HG03064 (cell line): Measurements from ENCODE around the gene VRK2.
"Not testable (repeated sequence)": the region's sequence is repeated elsewhere in the genome, so short reads cannot be mapped to it uniquely, and the experiment has no call there.

Experiments
- ATAC-seq: cut with Tn5 transposase; IDR thresholded peaks from one replicate; pipeline ENCODE4 v1.9.1; 2021; ENCODE audit warnings: low read depth; ENCODE audit not compliant: unreplicated experiment

Gene VRK2

DNA sequence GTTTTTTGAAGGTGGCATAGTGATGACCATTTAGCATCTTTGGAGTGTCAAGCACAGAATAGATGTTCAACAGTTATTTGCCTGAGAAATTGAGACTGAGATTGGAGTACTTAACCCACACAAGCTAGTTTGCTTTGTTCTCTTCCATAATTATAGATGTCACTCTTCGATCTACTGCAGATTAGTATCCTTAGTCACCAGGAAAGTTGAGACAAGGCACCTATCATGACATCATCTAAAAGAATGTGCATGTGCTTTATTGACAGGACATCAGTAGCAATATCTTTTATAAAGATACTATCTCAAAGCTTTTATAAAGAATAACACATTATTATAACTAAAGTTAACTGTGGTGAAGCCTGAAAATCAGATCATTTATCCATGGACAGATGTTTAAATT is 6.4 kb downstream of the VRK2 start:
- ATAC-seq, result no peak

DNA sequence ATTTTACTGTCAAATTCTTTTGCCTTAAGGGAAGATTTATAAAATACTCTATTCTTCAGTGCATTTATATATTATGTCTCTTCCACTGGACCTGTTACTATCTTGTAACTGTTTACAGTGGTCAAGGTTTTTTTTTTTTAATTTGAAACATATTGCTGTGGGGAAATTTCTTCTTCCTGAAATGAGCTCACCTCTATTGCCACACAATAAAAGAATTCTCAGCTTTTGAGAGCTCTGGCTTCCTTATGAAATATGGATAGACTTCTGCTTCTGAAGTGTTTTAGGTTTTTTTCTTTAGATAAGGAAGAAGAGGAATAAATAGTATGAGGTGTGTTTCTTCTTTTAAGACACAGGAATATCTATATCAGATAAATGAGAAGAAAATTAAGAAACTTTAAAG is 7.7 kb downstream of the VRK2 start:
- no peak for ATAC-seq

DNA sequence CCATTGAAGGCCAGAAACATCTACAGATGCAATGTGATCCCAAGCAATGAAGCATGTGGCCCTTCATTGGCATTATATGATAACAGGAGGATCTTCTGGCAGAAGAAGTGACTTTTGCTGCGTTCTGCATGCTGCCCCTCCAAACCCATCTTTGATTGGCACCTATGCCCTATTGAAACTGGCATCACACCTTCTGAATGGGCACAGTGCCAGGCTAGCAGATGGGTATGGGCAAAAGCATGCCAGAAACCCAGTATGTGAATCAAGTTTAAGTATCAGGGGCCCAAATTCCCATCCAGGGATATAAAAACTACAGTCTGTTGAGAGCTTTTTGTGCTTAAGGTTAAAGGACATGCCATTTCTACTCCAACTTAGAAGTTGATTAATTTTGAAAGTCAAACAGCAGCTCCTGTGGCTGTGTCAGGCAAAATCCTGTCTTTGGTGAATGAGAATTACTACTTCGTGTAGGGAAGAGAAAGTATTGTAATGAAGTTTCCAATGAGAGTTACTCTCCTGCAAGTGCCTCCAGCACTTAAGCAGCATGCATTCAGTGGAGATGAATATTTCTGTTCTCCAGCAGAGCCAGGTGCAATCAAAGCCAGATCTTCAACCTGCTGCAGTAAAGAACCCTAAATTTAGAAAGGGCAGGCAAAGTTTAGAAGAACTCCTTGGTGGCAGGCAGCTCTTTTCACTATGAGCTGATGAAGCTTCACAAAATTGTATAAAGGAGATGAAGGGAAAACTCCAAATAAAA is 8.6 kb downstream of the VRK2 start:
- no peak for ATAC-seq

DNA sequence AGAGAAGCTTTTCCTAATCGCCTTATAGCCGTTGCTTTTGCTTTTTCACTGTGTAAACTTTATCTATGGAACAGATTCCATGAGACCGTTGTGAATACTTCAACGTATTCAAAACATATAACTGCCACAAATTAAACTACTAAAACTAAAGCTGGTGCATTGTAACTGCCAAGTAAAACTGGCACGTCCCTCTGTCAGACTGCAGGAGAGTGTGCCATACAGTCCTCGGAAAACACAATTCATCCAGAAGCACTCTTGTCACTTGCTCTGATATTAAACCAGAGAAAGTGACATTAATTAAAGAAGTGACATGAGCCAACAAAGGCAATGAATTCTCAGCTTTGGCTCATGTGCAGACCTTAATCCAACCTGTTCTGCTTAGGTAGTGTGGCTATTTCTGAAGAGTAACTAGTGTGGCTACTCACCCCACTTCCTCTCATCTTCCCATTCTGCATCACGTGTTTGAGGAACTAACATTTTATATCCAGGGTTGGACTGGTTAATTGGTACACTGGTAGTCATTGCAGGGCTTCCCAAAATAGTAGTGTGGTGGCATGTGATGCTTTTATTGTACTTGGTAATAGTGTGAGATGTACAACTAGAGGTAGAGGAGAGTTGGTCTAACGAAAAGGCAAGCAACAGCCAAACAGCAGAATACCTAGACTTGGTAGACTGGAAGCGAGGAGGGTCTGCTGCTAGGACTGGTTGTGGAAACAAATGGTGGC is 9.7 kb downstream of the VRK2 start:
- ATAC-seq, result no peak

DNA sequence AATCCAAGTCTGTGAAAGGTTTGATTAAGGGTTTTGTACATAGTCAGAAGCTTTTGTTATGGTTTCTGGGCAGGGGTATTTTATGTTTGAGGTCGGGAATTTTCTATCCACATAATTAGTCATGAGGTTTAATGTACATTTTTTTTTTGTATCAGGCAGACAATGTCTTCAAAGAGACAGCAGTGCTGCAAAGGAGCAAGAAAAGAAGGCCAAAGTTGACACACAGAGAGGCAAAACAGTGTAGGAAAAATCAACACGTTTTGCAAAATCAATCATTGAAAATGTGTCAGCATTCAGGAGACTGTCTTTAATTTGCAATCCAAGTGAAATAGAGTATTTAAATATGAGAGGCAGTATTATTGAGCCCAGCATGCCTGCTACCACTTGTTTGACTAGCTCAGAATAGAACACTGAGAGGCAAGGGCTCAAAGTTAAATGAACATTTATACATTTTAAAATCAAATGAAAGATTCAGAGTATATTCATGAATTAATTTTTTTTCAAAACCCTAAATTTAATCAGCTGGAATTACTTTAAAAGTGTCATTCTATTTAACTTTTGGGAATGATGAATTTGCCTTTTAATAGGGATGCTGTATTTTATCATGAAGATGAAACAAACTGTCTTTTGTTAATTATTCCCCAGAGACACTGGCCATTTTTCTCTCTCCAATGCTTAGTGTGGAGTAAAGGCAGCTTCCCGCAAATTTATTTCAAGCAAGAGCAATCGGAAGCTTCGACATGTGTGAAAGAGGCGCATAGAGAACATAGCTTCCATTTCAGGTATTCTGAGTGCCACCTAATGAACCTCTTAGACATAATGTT is 11.3 kb downstream of the VRK2 start:
- no peak for ATAC-seq

DNA sequence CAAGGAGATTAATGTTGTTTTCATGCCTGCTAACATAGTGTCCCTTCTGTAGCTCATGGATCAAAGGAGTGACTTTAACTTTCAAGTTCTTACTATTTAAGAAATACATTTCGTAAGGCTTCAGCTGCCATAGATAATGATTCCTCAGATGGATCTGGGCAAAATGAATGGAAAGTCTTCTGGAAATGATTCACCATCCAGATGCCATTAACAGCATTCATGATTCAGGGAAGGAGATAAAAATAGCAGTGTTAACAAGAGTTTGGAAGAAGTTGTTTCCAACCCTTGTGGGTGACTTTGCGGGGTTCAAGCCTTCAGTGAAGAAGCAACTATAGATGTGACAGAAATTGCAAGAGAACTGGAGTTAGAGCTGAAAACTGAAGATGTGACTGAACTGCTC is 17.0 kb downstream of the VRK2 start:
- no peak for ATAC-seq

DNA sequence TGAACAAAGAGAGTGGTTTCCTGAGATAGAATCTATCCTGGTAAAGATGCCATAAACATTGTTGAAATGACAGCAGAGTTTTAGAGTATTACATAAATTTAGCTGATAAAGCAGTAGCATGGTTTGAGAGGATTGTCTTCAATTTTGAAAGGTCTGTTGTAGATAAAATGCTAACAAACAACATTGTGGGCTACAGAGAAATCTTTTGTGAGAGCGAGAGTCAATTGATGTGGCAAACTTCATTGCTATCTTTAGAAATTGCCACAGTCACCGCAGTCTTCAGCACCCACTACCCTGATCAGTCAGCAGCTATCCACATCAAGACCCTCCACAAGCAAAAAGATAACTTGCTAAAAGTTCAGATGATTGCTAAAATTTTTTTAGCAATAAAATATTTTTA is 17.5 kb downstream of the VRK2 start:
- no peak for ATAC-seq

DNA sequence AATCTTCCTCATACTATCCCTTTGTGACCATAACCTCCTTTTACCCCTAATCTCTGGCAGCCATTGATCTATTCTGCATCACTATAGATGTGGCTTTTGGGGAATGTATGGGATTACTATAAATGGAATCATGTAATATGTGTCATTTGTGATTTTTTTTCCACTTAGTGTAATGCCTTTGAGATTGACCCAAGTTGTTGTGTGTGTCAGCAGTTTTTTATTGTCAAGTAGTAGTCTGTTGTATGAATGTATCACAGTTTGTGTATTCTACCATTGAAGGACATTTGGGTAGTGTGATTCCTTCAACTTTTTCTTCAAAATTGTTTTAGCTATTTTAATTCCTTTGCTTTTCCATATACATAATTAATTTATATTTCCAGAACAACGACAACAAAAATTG is 18.6 kb downstream of the VRK2 start:
- ATAC-seq, result no peak

DNA sequence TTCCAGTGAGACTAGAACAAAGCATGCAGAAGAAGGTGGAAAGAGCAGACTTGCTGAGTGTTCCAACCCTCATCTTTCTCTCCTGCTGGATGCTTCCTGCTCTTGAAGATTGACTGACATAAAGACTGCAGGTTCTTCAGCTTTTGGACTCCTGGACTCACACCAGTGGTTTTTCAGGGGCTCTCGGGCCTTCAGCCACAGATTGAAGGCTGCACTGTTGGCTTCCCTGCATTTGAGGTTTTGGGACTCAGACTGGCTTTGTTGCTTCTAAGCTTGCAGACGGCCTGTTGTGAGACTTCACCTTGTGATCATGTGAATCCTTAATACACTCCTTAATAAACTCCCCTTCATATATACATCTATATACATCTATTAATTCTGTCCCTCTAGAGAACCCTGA is 20.4 kb downstream of the VRK2 start:
- ATAC-seq, result no peak

DNA sequence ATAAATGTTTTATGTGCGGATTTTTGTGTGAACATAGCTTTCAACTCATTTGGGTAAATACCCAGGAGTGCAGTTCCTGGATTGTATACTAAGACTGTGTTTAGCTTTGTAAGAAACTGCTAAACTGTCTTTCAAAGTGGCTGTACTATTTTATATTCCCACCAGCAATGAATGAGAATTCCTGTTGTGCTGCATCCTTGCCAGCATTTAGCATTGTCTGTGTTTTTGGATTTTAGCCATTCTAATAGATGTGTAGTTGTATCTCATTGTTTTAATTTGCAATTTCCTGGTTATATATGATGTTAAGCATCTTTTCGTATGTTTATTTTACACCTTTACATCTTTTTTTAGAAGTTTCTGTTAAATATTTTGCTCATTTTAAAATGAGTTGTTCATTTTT is 24.2 kb downstream of the VRK2 start:
- ATAC-seq, result no peak

DNA sequence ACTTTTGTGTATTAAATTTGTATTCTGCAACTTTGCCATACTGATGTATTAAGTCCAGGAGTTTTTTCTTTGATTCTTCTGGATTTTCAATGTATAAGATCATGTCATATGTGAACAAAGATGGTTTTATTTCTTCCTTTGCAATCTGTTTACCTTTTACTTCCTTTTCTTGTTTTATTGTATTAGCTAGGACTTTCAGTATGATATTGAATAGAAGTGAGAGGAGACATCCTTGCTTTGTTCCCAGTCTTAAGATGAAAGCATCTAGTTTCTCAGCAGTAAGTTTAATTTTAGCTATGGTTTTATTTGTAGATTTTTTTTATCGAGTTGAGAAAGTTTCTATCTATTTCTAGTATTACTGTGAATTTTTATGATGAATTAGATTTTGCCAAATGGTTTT is 25.5 kb downstream of the VRK2 start:
- ATAC-seq, result no peak

DNA sequence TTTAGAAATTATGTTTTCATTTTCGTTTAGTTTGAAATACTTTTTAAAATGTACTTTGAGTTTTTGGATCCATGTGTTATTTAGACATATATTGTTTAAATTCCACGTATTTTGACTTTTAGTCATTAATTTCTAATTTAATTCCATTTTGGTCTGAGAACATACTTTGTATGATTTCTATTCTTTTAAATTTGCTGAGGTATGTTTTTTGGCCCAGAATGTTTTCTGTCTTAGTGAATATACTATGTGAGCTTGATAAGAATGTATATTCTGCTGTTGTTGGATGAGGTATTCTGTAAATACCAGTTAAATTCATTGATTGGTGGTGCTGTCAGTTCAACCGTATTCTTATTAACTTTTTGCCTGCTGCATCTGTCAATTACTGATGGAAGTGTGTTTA is 26.4 kb downstream of the VRK2 start:
- no peak for ATAC-seq

DNA sequence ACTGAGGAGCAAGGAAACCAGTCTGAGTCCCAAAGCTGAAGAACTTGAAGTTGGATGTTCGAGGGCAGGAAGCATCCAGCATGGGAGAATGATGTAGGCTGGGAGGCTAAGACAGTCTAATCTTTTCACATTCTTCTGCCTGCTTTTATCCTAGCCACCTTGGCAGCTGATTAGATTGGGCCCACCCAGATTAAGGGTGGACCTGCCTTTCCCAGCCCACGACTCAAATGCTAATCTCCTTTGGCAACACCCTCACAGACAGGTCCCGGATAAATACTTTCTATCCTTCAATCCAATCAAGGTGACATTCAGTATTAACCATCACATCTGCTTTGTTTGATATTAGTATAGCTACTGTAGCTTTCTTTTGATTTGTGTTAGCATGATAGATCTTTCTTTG is 27.1 kb downstream of the VRK2 start:
- ATAC-seq, result no peak

DNA sequence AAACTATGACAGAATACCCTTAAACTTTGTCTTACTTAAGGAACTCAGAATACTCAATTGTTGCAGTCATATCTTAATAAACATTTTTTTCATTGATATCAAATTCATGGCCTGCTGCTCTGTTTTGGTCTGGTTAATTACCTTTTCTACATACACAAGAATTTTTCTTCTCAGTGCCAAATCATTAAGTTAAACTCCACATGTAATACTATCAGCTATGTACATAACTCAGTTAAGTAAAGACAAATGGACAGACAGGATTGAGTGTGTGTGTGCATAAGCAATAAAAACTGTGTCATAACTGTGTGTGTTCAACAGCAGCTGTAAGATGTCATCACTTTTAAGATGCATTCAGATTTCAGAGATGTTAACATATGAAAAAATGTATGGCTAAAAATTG is 34.4 kb downstream of the VRK2 start:
- ATAC-seq, result no peak

DNA sequence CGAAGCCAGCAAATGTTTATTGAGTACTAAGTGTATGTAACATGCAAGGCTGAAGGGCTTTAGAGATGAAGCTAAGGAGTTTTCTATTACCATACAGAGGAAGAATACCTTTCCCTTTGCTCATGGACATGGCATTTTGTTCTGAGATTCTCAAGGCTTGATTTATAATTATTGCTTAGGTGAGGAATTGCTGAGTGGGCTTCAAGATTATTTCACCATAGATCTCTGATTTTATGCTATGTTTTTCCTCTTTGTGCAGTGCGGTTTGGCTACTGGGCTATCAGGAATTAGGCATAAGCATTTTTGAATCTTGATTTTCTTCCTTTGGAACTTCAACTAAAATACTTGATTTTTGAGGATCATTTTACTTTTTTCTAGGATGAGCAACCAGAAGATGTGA is 42.5 kb downstream of the VRK2 start:
- ATAC-seq, result no peak

DNA sequence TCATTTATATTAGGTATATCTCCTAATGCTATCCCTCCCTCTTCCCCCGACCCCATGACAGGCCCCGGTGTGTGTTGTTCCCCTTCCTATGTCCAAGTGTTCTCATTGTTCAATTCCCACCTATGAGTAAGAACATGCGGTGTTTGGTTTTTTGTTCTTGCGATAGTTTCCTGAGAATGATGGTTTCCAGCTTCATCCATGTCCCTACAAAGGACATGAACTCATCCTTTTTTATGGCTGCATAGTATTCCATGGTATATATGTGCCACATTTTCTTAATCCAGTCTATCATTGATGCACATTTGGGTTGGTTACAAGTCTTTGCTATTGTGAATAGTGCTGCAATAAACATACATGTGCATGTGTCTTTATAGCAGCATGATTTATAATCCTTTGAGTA is 46.2 kb downstream of the VRK2 start:
- not testable (repeated sequence) for ATAC-seq

DNA sequence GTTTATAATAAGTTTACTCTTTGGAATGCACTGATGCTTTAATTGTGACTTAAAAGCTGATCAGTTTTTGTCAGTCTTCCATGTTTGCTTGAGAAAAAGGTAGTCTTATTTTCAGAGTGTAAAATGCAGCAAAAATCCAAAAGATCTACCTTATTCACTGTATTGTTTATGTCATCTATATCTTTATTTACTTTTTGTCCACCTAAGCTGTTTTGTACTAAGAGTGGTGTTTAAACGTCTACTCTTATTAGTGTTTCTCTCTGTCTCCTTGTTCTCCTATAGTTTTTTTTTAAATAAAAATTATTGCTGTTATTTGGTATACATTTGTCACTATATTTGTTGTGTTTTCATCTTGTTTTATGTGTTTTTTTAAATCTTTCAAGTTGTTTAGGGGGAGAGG is 50.4 kb downstream of the VRK2 start:
- no peak for ATAC-seq

DNA sequence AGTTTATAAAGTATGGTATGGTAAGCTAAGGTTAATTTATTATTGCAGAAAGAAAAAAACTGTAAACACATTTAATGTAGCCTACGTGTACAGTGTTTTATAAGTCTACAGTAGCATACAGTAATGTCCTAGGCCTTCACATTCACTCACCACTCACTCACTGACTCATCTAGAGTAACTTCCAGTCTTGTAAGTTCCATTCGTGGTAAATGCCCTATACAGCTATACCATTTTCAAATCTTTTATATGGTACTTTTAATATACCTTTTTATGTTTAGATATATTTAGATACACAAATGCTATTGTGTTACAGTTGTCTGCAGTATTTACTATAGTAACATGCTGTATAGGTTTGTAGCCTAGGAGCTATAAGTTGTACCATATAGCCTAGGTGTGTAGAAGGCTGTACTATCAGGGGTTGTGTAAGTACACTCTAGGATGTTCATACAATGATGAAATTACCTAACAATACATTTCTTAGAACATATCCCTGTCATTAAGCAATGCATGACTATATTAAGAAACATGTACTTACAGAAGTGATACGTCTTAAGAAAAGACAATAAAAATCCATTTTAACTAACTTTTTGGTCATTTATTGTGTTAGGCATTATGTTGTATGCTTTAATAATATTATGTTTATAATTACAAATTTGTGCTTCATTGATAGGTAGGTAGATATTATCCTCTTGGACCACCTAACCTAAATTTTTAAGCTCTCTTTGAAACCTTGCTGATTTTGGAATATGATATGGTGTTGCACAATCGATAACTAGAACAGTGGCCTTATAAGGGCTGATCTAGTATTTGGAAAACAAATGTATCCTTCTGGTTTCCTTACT is 51.9 kb downstream of the VRK2 start:
- ATAC-seq, result no peak

DNA sequence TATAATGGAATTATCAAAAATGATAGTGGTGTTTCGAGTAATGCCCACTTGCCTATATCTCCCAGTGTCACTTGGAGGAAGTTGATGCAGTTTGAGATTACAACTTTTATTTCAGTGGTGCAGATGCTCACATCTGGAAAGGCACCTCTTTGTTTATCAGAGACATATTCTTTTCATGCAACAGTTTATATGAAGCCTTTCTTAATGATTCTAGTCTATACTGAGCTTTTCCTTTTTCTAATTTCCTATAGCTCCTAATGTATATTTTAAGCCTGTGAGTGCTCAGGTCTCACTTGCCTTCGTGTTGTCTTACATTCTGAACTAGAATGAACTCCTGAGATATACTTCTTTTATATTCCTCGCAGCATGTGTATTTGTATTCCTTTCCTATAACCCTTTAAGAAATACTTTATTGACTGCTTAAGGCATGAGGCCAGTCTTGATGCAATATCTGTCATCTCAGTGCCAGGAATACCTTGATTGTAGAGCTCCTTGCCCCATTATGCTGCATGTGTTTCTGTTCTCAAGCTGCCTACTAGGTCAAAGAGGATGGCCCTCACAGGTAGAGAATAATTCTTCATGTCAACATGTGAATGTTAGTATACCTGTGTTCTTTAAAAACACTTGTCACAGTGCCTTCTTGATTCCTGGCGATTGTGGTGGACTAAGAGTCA is 52.6 kb downstream of the VRK2 start:
- ATAC-seq, result no peak

DNA sequence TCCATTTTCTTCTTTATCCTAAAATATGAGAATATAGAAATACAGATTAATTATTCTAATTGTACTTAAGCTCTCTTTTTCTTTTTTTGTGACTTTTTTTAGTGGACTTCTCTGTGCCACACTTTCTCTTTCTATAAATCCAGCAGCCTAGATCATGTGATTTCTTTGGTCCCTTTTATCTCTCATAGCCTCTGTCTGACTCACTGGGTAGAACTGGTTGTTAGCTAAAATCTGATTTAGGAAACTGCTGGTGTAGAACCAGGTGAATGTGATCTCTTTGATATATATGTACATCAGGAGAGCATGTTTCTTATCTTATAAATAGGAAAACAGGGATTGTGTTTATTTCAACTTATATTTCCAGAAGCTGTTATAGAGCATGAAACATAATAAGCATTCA is 54.9 kb downstream of the VRK2 start:
- ATAC-seq, result no peak
